WI38 (cell line): ENCODE results near the gene HK1.

ENCODE experiments used
- H3K4me3 ChIP-seq: 2 replicates; pipeline ENCODE4 v1.5.1; 2011; ENCODE audit warnings: low read depth, mild to moderate bottlenecking, control low read depth, low read length
- TF ChIP-seq, protein P1 (sequence below): IDR thresholded peaks from 2 replicates; pipeline ENCODE4 v1.5.1; 2012; ENCODE audit warnings: low read depth, mild to moderate bottlenecking, control low read depth, low read length

Gene HK1

DNA sequence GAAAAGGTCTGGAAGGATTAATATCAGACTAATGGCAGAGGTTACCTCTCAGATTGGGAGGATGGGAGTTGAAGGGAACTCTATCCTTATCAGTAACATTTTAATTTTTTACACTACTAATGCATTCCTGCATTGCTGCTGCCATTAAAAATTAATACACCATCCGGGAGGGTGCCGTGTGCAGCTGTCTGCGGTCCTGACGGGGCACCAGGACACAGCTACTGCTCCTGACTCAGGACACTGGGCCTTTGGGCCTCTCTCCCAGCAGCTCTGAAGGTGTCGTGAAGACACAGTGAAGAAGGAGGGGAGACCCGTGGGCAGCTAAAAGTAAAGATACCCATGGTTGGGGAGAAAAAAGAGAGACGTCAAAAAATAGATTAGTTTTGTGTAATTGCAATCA, 23.4 kb upstream of the HK1 start:
- TF ChIP-seq, protein P1, sequence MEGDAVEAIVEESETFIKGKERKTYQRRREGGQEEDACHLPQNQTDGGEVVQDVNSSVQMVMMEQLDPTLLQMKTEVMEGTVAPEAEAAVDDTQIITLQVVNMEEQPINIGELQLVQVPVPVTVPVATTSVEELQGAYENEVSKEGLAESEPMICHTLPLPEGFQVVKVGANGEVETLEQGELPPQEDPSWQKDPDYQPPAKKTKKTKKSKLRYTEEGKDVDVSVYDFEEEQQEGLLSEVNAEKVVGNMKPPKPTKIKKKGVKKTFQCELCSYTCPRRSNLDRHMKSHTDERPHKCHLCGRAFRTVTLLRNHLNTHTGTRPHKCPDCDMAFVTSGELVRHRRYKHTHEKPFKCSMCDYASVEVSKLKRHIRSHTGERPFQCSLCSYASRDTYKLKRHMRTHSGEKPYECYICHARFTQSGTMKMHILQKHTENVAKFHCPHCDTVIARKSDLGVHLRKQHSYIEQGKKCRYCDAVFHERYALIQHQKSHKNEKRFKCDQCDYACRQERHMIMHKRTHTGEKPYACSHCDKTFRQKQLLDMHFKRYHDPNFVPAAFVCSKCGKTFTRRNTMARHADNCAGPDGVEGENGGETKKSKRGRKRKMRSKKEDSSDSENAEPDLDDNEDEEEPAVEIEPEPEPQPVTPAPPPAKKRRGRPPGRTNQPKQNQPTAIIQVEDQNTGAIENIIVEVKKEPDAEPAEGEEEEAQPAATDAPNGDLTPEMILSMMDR = no peak
- no peak overlapping the region for H3K4me3 ChIP-seq

DNA sequence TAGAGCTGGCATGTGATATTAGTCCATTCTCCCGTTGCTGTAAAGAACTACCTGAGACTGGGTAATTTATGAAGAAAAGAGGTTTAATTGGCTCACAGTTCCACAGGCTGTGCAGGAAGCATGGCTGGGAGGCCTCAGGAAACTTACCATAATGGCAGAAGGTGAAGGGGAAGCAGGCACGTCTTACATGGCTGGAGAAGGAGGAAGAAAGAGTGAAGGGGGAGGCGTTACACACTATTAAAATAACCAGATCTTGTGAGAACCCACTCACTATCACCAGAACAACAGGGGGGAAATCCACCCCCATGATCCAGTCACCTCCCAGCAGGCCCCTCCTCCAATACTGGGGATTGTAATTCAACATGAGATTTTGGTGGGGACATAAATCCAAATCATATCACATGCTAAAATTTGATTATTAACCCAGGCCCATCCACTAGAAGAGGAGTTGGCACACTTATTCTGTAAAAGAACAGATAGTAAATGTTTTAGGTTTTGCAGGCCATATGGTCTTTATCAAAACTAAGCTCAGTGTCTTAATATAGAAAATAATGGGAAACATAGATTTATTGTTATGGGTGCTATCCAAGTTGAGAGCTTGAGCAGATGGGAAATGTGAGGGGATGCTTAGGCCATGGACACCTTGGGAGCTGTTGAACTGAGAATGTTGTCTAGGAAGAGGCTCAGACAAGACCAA, 18.6 kb upstream of the HK1 start:
- H3K4me3 ChIP-seq = no peak overlapping the region
- TF ChIP-seq, protein P1 = no peak

DNA sequence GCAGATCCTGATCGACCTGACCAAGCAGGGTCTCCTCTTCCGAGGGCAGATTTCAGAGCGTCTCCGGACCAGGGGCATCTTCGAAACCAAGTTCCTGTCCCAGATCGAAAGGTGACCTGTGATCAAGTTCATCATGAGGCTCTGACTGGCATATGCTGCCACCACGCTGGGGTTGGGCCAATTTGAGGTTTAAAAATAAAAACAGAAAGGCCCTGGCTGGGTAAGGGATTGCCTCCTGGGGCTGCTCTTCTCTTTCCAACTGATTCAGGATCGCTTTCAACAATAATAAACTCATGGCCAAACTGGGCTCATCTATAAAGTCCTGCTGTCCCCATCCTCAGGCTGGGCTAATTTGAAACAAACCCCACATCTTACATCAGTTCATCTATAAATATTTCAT, 17.1 kb upstream of the HK1 start:
- H3K4me3 ChIP-seq = no peak overlapping the region
- TF ChIP-seq, protein P1 = no peak

DNA sequence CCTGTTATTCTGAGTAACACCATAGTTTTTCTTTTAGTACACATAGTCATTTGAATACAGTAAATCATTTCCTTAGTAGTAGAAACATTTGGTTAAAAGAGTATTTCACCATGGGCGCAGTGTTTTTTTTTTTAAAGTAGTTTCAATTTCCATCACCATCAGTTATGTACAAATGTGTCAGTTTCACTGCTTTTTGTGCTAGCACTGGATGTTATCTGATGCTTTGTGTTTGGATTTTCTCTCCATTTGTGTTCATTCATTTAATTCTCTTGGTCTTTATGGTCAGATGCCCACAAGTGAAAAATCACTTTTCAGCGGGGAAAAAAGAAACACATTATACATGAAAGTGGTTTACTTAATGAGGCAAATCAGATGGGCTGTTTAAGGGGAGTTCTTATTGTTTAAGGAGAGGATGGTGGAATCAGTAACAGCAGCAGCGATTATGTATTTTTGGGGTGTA, 16.0 kb upstream of the HK1 start:
- TF ChIP-seq, protein P1 = no peak
- no peak overlapping the region for H3K4me3 ChIP-seq

DNA sequence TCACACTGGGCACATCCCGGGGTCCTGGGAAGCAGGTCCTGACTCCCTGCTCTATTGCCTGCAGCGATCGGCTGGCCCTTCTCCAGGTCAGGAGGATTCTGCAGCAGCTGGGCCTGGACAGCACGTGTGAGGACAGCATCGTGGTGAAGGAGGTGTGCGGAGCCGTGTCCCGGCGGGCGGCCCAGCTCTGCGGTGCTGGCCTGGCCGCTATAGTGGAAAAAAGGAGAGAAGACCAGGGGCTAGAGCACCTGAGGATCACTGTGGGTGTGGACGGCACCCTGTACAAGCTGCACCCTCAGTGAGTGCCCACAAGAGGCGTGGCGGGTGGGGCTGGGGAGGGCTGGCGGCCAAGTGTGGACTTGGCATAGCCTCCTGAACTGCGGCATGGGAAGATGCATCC, 12.8 kb upstream of the HK1 start:
- TF ChIP-seq, protein P1 = no peak
- H3K4me3 ChIP-seq = no peak overlapping the region

DNA sequence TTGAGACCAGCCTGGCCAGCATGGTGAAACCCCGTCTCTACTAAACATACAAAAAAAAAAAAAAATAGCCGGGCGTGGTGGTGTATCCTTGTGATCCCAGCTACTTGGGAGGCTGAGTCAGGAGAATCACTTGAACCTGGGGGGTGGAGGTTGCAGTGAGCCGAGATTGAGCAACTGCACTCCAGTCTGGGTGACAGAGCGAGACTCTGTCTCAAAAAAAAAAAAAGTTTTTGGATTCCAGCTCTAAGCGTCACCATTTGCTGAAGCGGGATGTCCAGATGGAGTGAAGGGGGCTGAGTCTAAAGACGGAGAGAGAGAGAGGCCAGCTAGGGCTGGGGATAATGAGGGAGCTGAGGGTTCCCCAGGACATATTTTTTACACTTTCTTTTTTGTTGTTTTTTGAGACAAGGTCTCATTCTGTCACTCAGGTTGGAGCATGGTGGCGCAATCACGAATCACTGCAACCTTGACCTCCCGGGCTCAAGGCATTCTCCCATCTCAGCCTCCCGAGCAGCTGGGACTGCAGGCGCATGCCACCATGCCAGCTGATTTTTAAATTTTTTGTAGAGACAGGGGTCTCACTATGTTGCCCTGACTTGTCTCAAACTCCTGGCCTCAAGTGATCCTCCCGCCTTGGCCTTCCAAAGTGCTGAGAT, 9.4 kb upstream of the HK1 start:
- TF ChIP-seq, protein P1 = no peak
- no peak overlapping the region for H3K4me3 ChIP-seq

DNA sequence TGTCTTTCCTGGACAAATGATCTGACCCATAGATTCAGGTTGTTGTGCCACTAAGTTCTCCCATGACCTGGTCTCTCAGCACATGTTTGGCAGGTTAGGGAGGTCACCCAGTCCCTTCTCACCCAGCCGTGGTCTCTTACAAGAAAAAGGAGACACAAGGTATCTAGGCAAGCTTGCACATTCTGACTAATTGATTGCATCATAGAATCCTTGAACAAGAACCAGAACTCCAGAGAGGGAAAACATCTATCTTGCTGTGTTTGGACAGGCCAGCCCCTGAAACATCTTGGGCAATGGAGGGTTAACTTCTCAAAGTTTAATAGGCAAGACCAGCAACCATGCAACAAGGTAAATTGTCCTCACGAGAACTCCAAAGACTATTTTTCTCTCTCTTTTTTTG, 8.5 kb upstream of the HK1 start:
- TF ChIP-seq, protein P1 = no peak
- no peak overlapping the region for H3K4me3 ChIP-seq
